ENCODE data around the gene MIOX. TPM values are rescaled to one million over a fixed set of nuclear protein-coding genes. Genes with fewer than 3 reads are reported as not detected.

The MIOX gene
- total RNA-seq (ENCODE audit: low replicate concordance) = not detected in 2 replicates

GRCh38 chr22:50486561-50487289 lies at the start of gene MIOX:
Gene MIOX, plus strand, starts transcription at chr22:50486859. Its CDS starts 39 bp downstream, at chr22:50486898.

GRCh38 chr22:50474710-50475651 lies 11.7 kb upstream of the MIOX start, which contains the start of gene SBF1:
Gene SBF1, minus strand, starts transcription at chr22:50475035. Its CDS starts 195 bp downstream, at chr22:50474840.

GRCh38 chr22:50481440-50482106 lies 5.1 kb upstream of the MIOX start, which contains the start of gene ADM2:
Gene ADM2, plus strand, starts transcription at chr22:50481543. Its CDS starts 305 bp downstream, at chr22:50481848.

GRCh38 chr22:50507421-50507990 lies 20.8 kb downstream of the MIOX start, which contains the start of gene LMF2:
Gene LMF2, minus strand, starts transcription at chr22:50507702. Its CDS starts 27 bp downstream, at chr22:50507675.

GRCh38 chr22:50507991-50508884 lies 21.6 kb downstream of the MIOX start, which contains the start of gene NCAPH2:
Gene NCAPH2, plus strand, starts transcription at chr22:50508224. Its CDS starts 114 bp downstream, at chr22:50508338.

GRCh38 chr22:50525104-50525857 lies 38.6 kb downstream of the MIOX start, which contains the start of gene SCO2:
Gene SCO2, minus strand, starts transcription at chr22:50525598. Its CDS starts 1,187 bp downstream, at chr22:50524411.

GRCh38 chr22:50529897-50530579 lies 43.4 kb downstream of the MIOX start, which contains the start of gene TYMP:
Gene TYMP, minus strand, starts transcription at chr22:50530012. Its CDS starts 303 bp downstream, at chr22:50529709.

Other genes with a start within 250 kb of the MIOX start
- gene TUBGCP6, start 241.8 kb upstream of the MIOX start, total RNA-seq (ENCODE audit: low replicate concordance) = 18.7 and 34.5 TPM in 2 replicates
- 11.8 and 30.0 TPM in 2 replicates for gene HDAC10, start 235.6 kb upstream of the MIOX start, total RNA-seq (ENCODE audit: low replicate concordance)
- 20.9 and 39.5 TPM in 2 replicates for gene MAPK12, start 225.2 kb upstream of the MIOX start, total RNA-seq (ENCODE audit: low replicate concordance)
- gene MAPK11, start 216.5 kb upstream of the MIOX start, total RNA-seq (ENCODE audit: low replicate concordance) = 4.1 and 4.3 TPM in 2 replicates
- gene PLXNB2, start 179.2 kb upstream of the MIOX start, total RNA-seq (ENCODE audit: low replicate concordance) = 133 and 226 TPM in 2 replicates
- gene DENND6B, start 159.8 kb upstream of the MIOX start, total RNA-seq (ENCODE audit: low replicate concordance) = 1.1 and 1.3 TPM in 2 replicates
- gene PPP6R2, start 143.5 kb upstream of the MIOX start, total RNA-seq (ENCODE audit: low replicate concordance) = 42.1 and 74.9 TPM in 2 replicates
- 50.8 and 109 TPM in 2 replicates for gene SBF1, start 11.8 kb upstream of the MIOX start, total RNA-seq (ENCODE audit: low replicate concordance)
- gene ADM2, start 5.3 kb upstream of the MIOX start, total RNA-seq (ENCODE audit: low replicate concordance) = 1.2 and 1.6 TPM in 2 replicates
- 17.3 and 23.0 TPM in 2 replicates for gene LMF2, start 20.8 kb downstream of the MIOX start, total RNA-seq (ENCODE audit: low replicate concordance)
- 14.6 and 24.6 TPM in 2 replicates for gene NCAPH2, start 21.4 kb downstream of the MIOX start, total RNA-seq (ENCODE audit: low replicate concordance)
- gene SCO2, start 38.7 kb downstream of the MIOX start, total RNA-seq (ENCODE audit: low replicate concordance) = 0.12 and 1.2 TPM in 2 replicates
- 9.6 and 18.0 TPM in 2 replicates for gene TYMP, start 43.2 kb downstream of the MIOX start, total RNA-seq (ENCODE audit: low replicate concordance)
- under 0.01 and 0.08 TPM in 2 replicates for gene KLHDC7B, start 59.0 kb downstream of the MIOX start, total RNA-seq (ENCODE audit: low replicate concordance)
- not detected in 2 replicates for gene SYCE3, start 76.1 kb downstream of the MIOX start, total RNA-seq (ENCODE audit: low replicate concordance)
- 0.90 and 3.0 TPM in 2 replicates for gene CPT1B, start 91.6 kb downstream of the MIOX start, total RNA-seq (ENCODE audit: low replicate concordance)
- gene CHKB, start 96.0 kb downstream of the MIOX start, total RNA-seq (ENCODE audit: low replicate concordance) = 12.2 and 21.9 TPM in 2 replicates
- gene MAPK8IP2, start 113.9 kb downstream of the MIOX start, total RNA-seq (ENCODE audit: low replicate concordance) = 0.08 and 0.12 TPM in 2 replicates
- gene ARSA, start 141.3 kb downstream of the MIOX start, total RNA-seq (ENCODE audit: low replicate concordance) = 8.0 and 13.1 TPM in 2 replicates
- gene SHANK3, start 186.0 kb downstream of the MIOX start, total RNA-seq (ENCODE audit: low replicate concordance) = 0.30 and 0.70 TPM in 2 replicates